ENCODE data around the gene MAP2K6.

The MAP2K6 gene

GRCh38 chr17:69535016-69535570, 120.6 kb downstream of the MAP2K6 start:
- DNase-seq (ENCODE audit: low spot score), result no peak

DNA sequence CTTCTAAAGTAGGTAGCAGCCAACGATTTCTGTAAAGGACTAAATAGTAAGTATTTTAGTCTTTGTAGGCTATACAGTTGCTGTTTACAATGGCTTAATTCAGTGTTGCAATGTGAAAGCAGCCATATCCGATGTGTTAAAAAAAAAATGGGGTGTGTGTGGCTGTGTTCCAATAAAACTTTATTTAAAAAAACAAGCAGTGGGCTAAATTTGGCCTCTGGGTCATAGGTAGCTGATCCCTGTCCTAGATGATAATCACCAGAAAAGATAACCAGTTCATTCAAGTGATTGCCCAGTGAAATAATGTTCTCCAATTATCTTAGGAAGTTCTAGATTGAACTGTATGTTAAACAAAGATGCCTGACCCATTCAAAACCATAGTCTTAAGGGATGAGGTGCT, 124.3 kb downstream of the MAP2K6 start:
- DNase-seq (ENCODE audit: low spot score), result no peak

DNA sequence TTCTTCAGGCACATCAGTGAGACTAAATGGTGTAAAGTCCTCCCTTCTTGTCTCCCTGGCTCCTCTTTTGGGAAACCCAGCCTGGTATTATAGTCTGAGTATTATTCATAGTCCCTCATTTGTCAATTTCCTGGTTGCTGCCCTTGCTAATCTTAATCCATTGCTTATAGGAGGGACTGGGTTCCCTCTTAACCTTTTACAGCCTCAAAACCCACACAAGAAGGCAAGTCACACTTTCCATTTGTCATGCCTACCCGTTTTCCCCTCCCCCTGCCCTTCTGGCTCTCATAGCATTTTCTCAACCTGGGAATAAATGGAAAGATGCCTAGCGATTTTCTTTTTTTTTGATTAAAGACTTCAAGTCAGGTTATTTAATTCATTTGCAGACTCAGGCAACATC, 124.8 kb downstream of the MAP2K6 start:
- DNase-seq (ENCODE audit: low spot score), result no peak

DNA sequence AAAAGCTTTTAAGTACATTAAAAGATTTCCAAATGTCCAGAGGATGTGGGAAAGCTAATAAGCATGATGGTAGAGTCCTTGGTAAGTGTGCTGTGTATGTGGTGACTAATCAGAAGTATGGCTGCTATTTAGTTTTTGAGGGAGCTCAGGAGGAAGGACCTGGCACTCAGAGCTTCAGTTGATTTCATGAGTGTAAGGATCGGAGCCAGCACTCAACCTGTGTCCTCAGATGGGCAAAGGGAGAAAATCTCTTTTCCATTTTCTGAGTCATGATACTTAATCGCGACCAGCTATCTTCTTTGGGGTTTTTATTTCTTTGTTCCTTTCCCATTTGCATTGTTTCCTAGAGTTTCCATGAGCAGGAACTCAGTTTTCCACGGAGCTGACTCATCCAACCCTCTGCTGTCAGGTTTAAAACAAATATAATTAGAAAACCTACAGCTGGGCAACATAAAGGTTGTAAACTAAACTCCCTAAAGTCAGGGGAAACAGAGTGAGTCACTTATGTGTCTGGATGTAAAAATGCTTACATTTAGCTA, 125.4 kb downstream of the MAP2K6 start:
- no peak for DNase-seq (ENCODE audit: low spot score)

- DNase-seq (ENCODE audit: low spot score), result no peak
Observed at GRCh38 chr17:69540356-69540755, 125.9 kb downstream of the MAP2K6 start.

DNA sequence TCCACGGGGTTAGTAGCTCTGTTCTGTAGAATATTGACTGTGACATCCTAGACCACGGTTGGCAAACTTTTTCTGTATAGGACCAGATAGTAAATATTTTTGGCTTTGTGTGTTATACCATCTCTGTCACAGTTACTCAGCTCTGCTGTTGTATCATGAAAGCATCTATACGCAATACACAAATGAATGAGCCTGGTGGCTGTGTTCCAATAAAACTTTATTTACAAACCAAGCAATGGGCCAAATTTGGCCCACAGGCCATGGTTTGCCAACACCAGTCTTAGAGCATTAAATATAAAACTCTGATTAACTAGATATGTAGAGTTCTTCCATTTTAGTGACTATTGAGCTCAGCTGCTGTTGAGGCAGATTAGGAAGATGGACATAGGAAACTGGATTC, 132.7 kb downstream of the MAP2K6 start:
- no peak for DNase-seq (ENCODE audit: low spot score)

GRCh38 chr17:69547947-69548346, 133.4 kb downstream of the MAP2K6 start:
- no peak for DNase-seq (ENCODE audit: low spot score)

DNA sequence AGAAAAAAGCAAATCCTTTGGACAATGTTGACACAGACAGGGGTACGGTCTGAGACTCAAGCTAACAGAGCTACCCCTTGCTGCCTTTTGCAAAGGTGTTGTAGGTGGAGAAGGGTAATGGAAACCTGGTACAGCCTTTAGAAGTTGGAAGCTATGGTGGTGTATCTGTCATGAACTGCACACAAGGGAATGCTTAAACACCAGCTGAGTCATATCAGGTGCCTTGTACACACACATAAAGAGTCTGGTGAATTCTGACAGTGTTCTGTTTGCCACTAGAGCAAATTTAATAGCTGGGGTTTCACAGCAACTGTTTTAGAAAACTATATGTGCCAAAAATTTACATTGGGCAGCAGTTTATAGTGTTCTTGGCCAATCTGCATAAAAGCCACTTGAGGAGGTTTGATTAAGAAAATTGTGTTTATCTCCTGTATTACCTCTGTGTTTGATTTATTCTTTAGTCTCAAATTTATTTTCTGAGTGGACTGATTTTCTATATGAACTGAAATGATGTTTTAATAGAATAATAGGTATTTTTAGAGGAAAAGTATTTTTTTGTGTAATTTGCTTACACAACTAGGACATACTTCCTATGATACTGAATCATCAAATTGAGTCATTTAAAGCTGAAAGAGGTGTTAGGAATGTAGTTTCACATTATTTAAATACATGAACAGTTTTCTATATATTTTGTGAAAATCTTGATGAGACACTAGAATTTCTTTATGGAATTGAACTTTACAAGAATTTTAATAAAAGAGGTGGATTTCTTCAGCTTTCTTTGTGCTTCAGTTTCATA, 136.9 kb downstream of the MAP2K6 start:
- no peak for DNase-seq (ENCODE audit: low spot score)

DNA sequence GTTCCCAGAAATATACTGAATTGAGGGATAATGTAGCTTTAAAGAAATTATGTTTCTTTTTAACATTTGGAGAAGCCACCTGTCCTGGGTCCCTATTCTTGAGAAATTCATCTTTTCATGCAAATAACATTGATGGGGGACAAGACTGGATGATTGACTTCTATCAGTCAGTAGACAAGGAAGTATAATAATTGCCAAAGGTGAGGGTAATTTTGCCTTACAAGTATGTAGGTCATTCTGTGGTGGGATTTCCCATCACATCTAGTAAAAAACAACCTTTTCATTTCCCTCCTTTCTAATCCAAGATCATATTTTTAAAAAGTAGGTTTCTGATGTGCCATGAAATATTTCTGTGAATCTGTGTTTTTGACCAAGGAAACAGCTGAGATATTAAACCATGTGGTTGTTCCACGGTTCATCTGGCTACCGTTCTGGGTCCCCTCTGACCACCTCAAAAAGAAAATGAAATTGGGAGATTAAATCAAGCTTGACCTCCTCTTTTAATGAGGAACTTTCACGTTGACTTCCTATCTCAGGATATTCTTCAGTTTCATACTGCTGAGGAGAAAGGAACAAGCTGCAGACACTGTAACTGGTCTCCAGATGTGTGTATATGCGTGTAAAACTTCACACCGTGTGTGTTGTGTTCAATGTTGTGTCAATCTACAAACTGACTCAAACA, 138.6 kb downstream of the MAP2K6 start:
- DNase-seq (ENCODE audit: low spot score), result no peak

DNA sequence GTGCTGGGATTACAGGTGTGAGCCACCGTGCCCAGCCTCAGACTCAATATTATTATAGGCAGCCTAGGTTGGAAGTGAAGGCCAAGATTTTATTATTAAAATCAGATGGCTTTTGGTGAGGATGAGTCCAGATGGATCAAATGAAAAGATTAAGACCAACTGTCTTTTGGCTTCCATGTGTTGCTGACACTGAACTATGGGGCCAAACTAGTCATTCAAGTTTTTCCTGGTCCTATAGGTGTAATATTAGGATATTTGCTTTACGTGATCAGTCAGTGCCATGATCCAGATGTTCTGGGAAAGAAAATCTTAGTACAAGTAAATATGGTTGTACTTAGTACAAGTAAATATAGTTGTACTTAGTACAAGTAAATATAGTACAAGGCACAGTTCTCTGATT, 140.6 kb downstream of the MAP2K6 start:
- no peak for DNase-seq (ENCODE audit: low spot score)

- DNase-seq (ENCODE audit: low spot score), result no peak
Observed at GRCh38 chr17:69557339-69557738, 142.8 kb downstream of the MAP2K6 start.

GRCh38 chr17:69558796-69559195, 144.3 kb downstream of the MAP2K6 start:
- no peak for DNase-seq (ENCODE audit: low spot score)

GRCh38 chr17:69560987-69561441, 146.5 kb downstream of the MAP2K6 start:
- DNase-seq (ENCODE audit: low spot score), result no peak

- DNase-seq (ENCODE audit: low spot score), result no peak
Observed at GRCh38 chr17:69561462-69561861, 147.0 kb downstream of the MAP2K6 start.

DNA sequence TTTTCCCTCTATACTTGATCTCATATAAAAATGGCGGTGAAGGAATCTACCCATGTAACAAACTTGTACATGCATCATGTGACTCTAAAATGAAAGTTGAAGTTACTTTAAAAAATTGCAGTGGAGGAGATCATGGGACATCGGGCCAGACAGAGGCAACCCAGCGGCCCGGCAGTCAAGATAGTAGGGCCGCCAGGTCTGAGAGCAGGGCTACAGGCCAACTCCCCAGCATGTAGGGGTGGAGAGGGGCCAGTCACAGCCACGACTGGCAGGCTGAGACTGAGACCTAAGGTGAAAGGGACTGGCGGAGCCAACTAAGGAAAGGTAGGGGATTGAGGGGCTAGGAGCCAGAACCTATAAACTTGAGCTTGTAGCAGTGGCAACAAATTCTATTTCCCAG, 150.9 kb downstream of the MAP2K6 start:
- no peak for DNase-seq (ENCODE audit: low spot score)

- no peak for DNase-seq (ENCODE audit: low spot score)
Observed at GRCh38 chr17:69567130-69567529, 152.6 kb downstream of the MAP2K6 start.

DNA sequence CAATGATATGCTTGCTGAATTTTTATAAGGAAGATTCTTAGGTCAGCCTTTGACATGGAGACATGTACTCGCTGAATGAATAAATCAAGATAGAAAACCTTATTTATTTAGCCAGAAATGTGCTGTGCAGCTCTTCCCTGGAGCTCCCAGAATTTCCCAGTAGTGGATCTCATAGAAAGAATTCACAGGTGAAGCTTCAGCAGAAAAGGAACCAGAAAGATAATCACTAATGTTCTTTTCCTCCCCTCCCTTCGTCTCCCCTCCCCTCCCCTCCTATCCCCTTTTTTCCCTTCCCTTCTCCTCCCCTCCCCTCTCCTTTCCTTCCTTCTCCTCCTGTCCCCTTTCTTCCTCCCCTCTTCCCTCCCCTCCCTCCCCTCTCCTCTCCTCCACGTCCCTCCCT, 158.2 kb downstream of the MAP2K6 start:
- no peak for DNase-seq (ENCODE audit: low spot score)

- DNase-seq (ENCODE audit: low spot score), result no peak
Observed at GRCh38 chr17:69573396-69573795, 158.9 kb downstream of the MAP2K6 start.

DNA sequence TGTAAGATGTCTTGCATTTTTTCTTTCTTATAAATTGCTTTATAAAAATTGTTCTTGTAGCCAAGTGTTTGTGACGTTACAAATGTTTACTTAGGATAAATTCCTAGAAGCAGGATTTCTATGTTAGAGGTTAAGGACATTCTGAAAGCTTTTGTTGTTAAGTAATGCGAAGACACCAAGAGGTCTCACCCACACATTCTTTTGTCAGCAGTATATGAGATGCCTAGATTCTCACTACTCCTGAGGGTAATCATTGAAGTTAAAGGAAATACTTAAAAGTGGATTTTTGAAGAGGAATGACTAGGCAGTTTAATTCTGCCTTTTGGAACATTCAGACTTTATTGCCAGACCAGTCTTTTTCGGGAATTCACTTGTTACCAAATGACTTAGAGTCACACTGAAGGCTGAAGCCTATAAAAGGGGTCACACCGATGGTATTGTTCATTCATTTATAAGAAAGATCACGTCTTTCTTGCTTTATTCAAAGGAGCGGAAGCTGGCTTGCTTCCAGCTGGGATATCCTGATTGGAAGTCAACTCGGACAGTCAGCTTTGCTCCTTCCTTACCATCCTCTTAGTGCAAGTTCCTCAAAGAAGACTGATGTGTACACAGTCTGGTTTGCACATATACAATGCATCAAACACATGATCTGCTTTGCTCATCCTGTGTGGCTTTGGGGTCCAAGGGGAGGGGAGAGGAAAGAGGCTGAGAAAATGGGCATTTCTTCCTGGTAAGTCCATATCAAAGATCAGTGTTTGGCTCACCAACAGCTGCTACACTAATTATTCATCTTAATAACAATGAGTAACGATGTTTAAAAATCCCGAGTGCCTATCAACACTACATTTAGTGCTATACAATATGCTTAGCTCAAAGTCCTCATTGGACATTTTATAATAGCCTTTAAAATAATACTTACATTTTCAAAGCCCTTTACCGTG, 160.0 kb downstream of the MAP2K6 start:
- DNase-seq (ENCODE audit: low spot score), result no peak

- DNase-seq (ENCODE audit: low spot score), result no peak
Observed at GRCh38 chr17:69575346-69575761, 160.9 kb downstream of the MAP2K6 start.

DNA sequence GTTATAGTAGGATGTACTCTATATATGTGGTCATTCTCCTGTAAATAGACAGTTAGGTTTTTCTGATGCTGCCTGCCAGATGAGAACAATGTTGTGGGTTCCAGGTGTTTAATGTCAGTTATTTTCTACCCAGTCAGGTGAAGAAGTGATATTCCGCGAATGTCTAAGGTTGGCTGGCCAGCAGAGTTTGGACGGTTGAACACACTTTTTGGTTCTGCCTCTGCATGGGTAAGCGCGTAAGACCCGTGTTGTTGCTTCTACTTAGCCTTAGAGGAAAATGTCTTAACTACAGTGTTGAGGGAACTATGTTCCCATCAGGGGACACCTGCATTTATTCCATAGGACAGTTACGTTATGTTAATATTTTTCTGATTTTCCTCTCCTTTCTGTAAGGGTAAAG, 162.6 kb downstream of the MAP2K6 start:
- no peak for DNase-seq (ENCODE audit: low spot score)

DNA sequence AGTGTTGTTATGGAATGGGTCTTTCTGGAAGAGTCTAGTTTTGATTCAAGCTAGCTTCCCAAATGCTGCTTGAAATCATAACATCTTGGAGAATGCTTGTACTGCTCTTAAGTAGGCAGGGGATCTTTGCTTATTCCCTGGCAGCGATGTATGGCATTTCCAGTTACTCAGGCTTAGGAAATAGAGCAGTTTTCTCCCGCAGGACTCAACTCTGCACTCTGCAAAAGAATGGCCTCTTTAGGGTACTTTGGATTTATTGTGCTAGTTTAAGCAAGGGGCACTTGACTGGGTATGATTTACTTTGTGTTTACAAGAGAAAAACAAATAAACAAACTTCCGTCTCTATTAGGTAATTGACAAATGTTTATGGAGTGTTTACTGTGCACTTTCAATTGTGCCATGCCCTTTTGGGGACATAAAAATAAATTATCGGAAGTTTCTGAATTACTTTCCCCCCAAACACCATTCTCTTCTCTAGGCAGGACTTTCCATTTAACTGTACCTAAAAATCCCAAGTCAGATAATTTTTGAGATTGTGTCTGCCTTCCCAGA, 164.0 kb downstream of the MAP2K6 start:
- DNase-seq (ENCODE audit: low spot score), result no peak
